Activated CD8-positive, alpha-beta memory T cell treated with anti-CD3 and anti-CD28 coated beads for 48 hours (primary cell): ENCODE results near the gene WDR12.
"Not testable (repeated sequence)": the region's sequence is repeated elsewhere in the genome, so short reads cannot be mapped to it uniquely, and the experiment has no call there.

ENCODE experiments used
- DNase-seq, 3 experiments: peaks; one replicate each; pipeline ENCODE4 v3.0.0-alpha.2; 2020; ENCODE audit warnings: low read depth in 2 of 3, low spot score in 2 of 3

WDR12 gene

DNA sequence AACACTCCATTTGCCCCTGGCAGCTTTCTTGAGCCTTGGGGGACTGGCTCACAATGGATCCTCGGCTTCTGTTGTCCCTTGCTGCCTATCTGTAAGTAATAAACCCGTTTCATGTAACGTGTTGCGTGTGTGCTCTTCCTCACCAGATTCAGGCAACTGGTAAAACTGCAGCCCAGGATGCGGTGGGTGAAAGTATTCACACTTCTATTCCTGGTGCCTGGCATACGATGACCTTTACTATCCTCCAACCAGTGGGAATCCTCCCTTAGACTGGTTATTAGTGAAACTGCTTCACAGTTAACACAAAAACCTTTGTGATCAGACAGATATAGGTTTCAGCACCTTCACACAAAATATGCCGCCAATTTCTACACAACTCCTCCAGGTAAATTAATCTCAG lies 26.3 kb downstream of the WDR12 start:
- DNase-seq = no peak

DNA sequence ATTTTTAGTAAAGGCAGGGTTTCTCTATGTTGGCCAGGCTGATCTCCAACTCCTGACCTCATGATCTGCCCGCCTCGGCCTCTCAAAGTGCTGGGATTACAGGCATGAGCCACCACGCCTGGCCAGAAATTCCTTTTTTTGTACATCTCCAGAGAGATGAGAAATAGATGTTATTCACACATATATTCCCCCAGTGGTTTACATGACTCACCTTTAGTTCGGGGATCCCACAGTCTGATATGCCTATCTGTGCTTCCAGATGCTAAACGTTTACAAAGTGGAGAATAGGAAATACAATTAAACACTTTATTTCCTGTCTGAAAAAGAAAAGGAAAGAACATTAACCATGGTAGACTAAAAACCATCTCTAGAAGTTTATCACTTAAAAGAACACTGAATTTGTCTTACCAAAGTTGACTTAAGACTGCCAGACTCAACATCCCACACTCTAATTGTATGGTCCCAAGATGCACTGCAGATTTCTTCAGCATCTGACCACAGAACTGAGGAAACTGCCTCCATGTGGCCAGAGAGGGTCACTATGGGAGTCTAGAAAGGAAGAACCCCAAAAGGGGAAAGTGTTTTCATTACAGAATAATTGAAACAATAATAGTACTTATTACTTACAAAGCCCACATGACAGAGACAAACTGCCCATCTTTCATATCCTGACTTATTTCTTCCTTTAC lies 27.3 kb downstream of the WDR12 start:
- DNase-seq = no peak

DNA sequence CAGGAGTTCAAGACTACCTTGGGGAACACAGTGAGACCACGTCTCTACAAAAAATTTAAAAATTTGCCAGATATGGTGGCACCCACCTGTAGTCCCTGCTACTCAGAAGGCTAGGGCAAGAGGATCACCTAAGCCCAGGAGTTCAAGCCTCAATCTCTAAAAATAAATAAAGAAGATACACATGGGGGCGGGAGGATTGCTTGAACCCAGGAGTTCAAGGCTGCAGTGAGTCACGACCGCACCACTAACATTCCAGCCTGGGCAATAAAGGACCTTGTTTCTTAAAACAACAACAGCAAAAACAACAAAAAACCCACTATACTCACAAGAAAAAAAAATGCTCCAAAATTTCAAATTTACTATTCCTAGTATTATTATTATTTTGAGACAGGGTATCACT lies 29.9 kb downstream of the WDR12 start:
- no peak for DNase-seq

DNA sequence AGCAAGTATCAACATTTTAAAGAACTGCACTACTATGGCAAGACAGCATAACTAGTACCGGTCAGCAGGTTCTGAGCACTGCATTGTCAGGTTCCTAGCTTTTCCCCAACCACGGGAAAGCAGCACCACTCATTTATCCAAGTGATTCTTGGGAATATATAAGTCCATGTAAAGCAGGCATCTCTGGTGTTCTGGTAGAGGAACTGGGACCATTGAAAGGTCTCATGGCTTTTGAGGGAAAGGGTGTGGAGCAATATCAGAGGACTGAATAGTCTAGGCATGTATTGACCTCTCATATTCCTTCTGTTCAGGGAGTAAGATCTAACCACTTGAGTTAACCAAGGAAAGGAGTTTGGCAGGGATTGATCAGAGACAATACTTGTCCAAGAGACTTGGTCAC lies 33.8 kb downstream of the WDR12 start:
- DNase-seq = no peak

DNA sequence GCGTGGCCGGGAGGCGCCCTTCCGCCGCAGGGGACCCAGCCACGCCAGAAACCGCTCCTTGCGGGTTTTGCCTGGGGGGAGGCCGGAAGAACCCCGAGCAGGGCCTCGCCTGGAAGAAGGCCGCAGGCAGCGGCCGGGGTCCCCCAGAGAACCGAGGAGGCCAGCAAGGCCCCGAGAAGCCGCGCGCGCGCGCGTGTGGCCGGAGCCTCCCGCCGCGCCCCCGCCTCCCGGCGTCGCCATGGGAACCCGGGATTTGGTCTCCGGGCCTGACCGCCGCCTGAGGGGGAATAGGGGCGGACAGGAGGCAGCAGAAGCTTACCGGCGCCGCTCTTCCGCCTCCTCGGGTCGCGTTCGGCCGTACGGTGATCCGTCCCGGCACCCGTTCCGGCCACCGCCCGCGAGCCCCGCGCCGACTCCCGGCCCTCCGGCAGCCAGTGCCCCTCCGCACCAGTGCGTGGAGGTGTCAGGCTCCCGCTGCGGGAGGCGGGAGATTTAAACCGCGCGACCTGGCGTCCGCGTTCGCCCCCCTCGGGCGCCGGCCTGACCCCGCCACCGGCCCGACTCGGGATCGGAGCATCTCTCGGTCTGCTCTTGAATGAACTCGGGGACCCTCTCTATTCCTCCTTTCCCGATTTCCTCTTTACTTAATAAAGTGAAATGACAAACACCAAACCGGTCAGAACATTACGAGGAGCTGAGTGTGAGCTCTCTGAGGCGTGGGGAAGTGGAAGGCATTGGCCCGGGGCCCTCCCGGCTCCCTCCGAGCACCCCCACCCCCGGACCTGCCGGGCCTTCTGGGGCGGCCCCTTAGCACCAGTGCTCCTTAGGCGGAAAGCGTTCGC lies 40.0 kb downstream of the WDR12 start, which contains the start of gene ICA1L:
Gene ICA1L, minus strand, starts transcription at position 467 of the 842 bp plus-strand sequence. CDS start 42,757 bp downstream, outside the sequence.
- peak; percentile 32 to 57 (median 32) for DNase-seq

DNA sequence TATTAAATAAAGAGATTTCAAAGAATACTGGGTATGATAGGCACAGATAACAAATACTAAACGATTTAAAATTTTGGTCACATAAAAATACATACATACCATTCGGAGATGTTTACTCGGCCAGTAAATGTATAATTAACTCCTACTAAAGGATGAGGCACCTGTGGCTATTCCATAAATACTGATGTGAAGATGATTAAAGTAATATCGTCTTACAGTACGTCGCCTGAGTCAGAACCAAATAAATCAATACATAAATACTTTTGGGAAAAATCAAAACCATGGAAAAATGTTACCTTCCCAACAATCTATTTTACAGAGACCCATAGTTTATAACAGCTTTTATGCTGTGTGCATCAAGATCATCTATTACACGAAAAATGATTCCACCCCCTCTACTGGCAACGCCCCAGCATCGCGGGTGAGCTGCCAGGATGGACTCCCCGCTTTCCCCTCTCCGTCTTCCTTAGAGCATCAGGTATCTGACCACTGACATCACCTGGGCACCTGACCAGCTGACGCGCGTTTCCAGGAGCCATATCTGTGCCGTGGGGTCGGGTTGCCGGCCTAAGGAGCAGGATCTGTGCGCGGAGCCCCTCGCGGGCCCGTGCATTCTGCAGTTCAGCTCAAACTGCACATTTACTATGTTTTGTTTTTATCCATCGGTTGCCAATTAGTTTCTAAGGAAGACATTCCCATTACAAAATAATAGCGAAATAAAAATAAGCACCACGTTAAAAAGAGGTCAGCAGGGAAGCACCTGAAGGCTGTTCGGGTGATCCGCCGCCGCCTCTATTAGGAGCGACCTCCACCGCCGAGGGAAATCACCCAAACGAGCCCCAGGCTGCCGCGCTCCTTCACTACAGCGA lies 40.8 kb downstream of the WDR12 start:
- DNase-seq = peak; percentile 4 to 34 (median 33)

DNA sequence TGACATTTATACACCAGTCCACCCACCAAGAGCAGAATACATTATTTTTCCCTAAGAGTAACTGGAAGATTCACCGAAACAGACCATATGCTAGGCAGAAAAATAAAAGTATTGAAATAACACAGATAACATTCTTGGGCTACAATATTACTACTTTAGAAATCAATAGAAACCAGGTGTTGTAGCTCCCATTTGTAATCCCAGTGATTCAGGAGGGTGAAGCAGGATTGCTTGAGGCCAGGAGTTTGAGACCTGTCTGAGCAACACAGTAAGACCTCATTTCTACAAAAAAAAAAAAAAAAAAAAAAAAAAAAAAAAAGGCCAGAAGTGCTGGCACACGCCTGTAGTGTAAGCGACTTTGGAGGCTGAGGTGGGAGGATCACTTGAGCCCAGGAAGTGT lies 49.5 kb downstream of the WDR12 start:
- no peak for DNase-seq

DNA sequence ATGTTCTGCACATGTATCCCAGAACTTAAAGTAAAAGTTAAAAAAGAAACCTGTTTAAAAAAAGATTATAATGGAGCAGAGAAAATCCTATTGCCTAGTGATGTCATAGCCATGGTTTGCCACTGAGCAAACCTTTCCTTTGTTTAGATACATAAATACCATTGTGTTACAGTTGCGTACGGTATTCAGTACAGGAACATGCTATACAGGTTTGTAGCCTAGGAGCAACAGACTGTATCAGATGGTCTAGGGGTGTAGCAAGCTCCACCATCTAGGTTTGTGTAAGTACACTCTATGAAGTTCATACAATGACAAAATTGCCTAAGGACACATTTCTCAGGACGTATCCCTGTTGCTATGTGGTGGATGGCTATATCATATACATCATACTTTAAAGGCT lies 52.9 kb downstream of the WDR12 start:
- DNase-seq = no peak

DNA sequence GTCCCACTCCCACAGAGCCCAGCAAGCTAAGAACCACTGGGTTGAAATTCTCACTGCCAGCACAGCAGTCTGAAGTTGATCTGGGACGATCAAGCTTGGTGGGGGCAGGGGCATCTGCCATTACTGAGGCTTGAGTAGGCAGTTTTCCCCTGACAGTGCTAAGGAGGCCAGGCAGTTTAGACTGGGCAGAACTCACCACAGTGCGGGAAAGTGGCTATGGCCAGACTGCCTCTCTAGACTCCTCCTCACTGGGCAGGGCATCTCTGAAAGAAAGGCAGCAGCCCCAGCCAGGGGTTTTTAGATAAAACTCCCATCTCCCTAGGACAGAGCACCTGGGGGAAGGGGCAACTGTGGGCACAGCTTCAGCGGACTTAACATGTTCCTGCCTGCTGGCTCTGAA lies 62.1 kb downstream of the WDR12 start:
- not testable (repeated sequence) for DNase-seq

DNA sequence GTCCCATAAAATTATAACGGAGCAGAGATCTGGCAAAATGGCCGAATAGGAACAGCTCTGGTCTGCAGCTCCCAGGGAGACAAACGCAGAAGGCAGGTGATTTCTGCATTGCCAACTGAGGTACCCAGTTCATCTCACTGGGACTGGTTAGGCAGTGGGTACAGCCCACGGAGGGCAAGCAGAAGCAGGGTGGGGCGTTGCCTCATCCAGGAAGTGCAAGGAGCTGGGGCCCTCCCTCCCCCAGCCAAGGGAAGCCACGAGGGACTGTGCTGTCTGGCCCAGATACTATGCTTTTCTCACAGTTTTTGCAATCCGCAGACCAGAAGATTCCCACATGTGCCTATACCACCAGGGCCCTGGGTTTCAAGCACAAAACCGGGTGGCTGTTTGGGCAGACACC lies 62.7 kb downstream of the WDR12 start:
- DNase-seq = no peak

DNA sequence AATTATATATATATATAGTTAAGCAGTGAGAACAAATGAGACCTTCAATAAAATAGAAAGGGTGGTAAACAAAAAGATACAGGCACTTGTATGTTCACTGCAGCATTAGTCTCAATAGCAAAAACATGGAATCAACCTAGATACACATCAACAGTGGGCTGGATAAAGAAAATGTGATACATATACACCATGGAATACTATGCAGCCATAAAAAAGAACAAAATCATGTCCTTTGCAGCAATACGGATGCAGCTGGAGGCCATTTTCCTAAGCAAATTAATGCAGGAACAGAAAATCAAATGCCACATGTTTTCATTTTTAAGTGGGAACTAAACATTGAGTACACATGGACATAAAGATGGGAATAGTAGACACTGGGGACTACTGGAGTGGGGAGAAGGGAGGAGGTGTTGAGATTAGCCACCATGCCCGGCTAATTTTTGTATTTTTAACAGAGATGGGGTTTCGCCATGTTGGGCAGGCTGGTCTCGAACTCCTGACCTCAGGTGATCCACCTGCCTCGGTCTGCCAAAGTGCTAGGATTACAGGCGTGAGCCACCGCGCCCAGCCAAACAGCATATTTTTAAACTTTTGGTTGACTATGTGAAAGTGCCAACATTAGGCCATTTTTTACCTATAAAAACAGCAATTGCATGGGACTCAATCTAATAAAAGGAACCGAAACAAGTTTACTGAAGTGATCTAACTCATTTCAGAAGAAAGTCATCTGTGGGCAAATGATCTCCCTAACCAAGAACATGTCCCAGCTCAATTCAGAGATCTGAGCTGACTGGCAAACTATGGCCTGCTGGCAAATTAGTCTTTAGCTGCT lies 63.6 kb downstream of the WDR12 start:
- no peak for DNase-seq

DNA sequence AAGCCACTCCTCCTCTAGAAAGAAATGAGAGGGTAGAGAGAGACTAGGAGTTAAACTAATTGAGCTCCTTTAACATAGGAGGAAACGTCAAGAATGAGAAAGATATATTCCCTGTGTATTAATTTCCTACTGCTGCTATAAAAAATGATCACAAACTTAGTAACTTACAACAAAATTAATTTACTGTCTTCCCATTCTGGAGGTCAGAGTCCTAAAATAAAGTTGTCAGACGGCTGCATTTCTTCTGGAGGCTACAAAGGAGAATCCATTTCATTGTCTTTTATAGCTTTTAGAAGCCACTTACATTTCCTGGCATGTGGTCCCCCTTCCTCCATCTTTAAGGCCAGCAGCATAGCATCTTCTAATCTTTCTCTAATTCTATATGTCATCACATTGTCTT lies 66.8 kb downstream of the WDR12 start:
- no peak for DNase-seq

DNA sequence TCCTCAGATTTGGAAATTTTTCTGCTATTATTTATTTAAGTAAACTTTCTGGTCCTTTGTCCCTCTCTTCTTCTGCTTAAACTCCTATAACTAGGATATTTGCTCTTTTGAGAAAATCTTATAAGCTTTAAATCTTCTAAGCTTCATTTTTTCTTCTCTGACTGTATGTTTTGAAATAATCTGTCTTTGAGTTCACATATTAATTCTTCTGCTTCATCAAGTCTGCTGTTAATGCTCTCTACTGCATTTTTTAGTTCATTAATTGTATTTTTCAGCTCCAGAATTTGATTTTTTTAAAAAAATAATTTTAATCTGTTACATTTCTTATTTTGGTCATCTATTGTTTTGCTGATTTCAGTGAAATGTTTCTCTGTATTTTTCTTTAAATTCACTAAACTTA lies 68.8 kb downstream of the WDR12 start:
- no peak for DNase-seq

DNA sequence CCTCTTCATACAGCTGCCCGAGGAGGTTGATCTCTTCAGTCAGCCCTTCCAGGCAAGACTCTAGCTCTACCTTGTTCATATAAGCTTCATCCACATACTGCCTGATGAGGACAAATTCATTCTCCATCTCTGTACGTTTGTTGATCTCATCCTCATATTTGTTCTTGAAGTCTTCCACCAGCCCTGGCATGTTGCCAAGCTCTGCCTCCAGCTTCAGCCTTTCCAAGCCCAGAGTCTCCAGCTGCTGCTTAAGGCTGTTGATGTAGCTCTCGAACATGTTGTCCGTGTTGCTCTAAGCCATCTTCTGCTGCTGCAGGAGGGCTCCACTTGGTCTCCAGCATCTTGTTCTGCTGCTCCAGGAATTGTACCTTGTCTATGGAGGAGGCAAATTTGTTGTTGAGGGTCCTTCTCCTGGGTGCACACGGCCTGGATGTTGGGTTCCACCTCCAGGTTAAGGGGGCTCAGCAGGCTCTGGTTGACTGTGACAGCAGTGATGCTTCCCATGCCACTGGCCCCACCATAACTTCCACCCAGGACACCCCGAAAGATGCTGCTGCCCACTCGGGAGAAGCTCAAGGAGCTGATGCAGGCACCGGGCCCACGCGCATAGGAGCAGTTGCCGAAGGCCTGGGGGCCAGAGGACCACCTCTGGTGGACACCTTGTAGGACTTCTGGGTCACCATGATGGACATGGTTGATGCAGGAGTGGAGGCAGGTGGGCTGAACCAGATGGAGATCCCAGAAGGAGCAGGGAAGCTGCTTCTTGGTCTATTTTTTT lies 70.2 kb downstream of the WDR12 start:
- DNase-seq = no peak

DNA sequence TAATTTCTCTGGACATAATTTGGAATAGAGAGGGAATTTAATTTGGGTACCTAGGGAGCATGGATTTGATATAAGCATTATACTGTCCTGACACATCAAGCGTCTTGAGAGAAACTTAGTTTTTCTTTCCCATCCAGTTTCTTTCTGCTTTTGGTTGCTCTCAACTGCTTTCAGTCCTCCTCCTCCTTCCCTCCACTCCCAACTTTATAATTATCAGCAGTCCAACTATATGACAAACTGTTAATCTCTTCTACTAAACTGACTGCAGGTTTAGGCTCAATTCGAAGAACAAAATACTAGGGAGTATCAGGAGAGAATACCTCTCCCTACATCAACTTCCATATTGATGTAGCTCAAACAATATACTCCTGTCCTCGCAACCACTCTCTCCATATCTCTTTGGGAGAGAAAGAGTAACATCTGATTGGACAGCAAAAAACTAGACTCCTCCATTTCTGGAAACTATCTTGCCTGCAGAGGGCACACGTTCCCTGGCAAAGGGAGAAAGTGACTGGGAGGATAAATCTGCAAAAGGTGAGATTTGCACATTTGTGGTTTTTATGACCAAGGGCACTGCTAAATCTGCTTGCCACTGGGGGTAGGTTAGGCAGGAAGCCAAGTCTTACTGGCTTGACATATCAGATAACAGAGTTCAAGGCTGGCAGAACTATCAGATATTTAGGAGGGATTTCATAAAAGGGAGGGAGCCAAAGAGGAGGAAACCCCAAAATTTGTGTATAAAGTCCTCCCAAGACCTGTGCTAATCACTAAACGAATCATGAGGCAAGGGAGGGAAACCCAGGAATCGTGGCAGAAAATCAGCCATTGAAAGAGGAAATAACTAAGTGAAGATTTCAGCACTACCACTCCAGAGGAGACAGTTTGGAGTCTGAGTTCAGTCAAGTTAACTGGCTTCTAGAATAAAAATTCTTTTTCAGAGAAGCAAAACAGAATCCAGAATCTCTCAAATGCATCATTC lies 79.9 kb downstream of the WDR12 start:
- DNase-seq = peak in 1 of 3 experiments; percentile 6

DNA sequence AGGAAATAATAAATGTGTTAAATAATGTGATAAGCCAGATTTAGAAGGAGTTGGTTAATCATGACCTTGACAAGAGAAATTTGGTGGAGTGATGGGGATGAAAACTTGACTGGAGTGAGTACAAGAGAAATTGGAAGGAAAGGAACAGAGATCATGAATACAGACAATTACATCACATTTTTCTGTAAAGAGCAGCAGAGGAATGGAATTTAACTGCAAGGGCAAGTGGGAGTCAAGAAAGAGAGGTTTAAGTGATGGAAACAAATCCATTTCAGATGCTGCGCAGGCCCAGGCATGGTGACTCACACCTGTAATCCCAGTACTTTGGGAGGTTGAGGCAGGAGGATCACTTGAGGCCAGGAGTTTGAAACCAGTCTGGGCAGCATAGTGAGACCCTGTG lies 86.6 kb downstream of the WDR12 start:
- DNase-seq = no peak
